AG09309 (cell line): Measurements from ENCODE around the gene ZBED5.

Experiments
- DNase-seq: peaks from one replicate; pipeline ENCODE4 v3.0.0-alpha.2; 2010; ENCODE audit warnings: low read depth
- H3K4me3 ChIP-seq: 2 replicates; pipeline ENCODE4 v1.5.1; 2011; ENCODE audit warnings: mild to moderate bottlenecking, low read depth, low read length, moderate library complexity; ENCODE audit not compliant: control insufficient read depth
- CTCF ChIP-seq: IDR thresholded peaks from 2 replicates; pipeline ENCODE4 v1.5.1; 2011; ENCODE audit warnings: mild to moderate bottlenecking, low read depth, low read length, inconsistent platforms; ENCODE audit not compliant: insufficient read depth, control insufficient read depth; ENCODE audit errors: missing control alignments

Gene ZBED5

GRCh38 chr11:10857709-10858438 lies at the start of gene ZBED5:
Gene ZBED5, minus strand, starts transcription at chr11:10858053. Its CDS starts 3,108 bp downstream, at chr11:10854945.
- peak within 1 kb of the TSS; percentile 90 for H3K4me3 ChIP-seq
- DNase-seq = peak; percentile 88
- peak; percentile 35 for TF ChIP-seq CTCF

GRCh38 chr11:10906521-10906920 lies 48.7 kb upstream of the ZBED5 start:
- peak; percentile 33 for TF ChIP-seq CTCF
- no peak for DNase-seq

DNA sequence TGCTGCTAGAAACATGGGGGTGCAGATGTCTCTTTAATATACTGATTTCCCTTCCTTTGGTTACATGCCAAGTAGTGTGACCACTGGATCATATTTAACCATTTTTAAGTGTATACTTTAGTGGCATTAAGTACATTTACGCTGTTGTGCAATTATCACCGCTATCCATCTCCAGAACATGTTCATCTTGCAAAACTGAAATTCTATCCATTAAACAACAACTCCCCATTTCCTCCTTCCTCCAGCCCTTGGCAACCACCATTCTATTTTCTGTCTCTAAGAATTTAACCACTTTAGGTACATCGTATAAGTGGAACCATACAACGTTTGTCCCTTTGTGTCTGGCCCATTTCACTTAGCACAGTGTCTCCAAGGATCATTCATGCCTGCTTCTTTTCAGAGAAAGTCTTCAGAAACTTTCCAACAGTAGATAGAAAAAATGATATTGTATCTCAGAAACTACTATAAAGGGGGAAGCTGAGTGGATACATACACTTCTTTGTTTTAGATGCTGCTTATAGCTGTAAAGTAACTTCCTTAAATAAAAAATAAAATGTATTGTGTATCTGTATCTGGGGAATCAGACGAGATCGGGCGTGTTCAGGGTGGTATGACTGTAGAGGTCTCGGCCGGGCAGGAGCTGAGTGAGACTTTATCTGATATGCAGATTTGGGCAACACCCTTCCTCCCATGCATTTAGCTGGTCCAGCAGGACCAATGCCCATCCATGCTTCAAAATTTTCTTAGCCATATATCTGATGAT lies 44.6 kb upstream of the ZBED5 start:
- no peak for TF ChIP-seq CTCF
- H3K4me3 ChIP-seq = no peak overlapping the region
- DNase-seq = no peak

More at GRCh38 chr11:10906521-10906920, 48.7 kb upstream of the ZBED5 start:
- H3K4me3 ChIP-seq = no peak overlapping the region

DNA sequence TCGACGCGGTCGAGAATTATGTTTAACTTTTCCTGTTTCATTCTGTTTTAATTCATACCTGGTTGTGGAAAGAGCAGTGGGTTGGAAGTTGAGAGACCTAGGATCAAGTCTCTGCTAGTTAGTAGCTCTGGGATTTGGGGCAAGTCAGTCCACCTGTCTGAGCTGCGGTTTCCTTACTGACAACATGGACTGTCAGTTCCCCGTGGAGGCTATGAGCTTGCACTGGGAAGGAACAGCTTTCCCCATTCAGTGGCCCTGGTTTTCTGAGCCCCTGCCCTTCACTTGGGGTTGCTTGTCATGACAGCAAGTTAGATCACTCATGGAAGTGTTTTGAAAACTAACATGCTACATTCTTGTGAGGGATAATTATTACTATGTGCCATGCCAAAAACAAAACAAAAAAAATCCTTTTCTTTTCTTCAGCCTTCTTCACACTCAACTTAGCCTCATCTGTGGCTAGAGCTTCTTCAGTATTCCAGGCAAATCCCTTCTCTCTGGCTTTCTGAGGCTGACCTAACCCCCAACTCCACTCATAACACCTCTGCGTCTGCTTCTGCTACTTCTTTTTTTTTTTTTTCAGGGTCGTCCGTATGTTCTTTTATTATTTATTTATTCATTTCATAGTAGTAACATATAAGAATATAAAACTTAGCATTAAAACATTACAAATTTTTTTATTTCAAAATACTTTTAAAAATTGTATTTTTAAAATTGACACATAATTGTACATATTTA lies 43.0 kb upstream of the ZBED5 start:
- no peak for TF ChIP-seq CTCF
- DNase-seq = no peak
- H3K4me3 ChIP-seq = no peak overlapping the region

DNA sequence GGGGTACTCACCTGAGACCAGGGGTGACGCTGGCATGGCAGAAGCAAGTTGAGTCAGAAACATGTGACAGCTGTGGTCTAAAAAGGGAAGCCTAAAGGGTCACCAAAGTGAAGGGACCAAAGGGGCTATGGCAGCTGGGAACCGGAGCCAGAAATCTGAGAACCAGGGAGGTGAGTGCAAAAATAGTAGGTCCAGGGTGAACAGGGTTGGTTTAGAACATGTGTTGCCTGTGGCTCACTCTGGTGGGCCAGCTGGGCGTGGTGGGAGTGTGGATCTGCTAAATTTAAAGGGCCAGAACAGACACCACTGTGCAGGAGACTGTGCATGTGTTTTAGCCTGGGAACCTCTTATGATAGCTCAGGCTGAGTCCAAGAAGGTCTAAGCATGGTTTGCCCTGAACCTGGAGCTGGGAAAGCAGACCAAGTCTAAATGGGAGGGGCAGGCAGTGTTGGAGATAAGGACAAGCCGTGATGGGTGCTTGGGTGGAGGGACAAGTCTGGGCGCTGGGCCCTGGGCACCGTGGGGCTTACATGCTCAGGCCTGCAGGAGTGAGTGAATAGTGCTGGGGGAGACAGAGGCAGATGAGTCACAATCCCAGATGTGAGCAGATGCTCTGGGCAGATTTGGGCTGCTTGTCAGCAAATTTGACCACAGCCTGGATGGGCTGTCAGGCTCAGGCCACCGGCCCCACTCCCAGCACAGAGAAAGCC lies 41.4 kb upstream of the ZBED5 start:
- no peak for DNase-seq

More for the DNA sequence above, 41.4 kb upstream of the ZBED5 start:
- no peak for TF ChIP-seq CTCF
- H3K4me3 ChIP-seq = peak overlapping the region; percentile 3; the same call in 1 of the 2 replicates
